ENCODE measurements around the gene TMEM26. TPM values are rescaled to one million over a fixed set of nuclear protein-coding genes. Genes with fewer than 3 reads are reported as not detected.

TMEM26 gene
- total RNA-seq, 4 donors from 2014 or later: not detected

DNA sequence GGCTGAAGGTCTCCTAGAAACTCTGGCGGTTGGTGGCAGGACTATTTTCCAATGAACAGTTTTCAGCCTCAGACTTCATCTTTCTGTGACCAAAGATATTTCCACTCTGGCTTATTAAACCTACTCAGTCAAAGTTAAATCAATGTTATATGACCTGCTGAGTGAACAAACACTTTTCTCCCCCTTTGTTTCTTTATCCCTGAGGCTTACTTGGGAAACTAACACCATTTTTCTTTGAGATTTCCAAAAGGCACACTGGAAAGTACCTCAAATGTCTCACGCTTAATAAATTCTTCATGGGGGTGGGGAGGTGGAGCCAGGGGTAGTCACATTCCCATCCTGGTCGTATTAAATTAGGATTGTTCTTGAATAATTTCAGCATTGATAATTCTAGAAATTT is 1.8 kb downstream of the TMEM26 start:
- Histone ChIP-seq H3K9me3 (no peaks in the 10 kb centered on the region), H3K36me3 (no peaks in the 10 kb centered on the region), H3K27me3 (peaks cover 23% of the 10 kb centered on the region), H3K4me1 (peaks cover 17% of the 10 kb centered on the region), H3K4me3 (no peak overlapping the region), H3K27ac (no peak overlapping the region)
- TF ChIP-seq, protein P1, sequence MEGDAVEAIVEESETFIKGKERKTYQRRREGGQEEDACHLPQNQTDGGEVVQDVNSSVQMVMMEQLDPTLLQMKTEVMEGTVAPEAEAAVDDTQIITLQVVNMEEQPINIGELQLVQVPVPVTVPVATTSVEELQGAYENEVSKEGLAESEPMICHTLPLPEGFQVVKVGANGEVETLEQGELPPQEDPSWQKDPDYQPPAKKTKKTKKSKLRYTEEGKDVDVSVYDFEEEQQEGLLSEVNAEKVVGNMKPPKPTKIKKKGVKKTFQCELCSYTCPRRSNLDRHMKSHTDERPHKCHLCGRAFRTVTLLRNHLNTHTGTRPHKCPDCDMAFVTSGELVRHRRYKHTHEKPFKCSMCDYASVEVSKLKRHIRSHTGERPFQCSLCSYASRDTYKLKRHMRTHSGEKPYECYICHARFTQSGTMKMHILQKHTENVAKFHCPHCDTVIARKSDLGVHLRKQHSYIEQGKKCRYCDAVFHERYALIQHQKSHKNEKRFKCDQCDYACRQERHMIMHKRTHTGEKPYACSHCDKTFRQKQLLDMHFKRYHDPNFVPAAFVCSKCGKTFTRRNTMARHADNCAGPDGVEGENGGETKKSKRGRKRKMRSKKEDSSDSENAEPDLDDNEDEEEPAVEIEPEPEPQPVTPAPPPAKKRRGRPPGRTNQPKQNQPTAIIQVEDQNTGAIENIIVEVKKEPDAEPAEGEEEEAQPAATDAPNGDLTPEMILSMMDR (IDR thresholded peaks at IDR 0.05): no peak
- TF ChIP-seq POLR2AphosphoS5 (IDR thresholded peaks at IDR 0.05) (no peak), POLR2A (IDR thresholded peaks at IDR 0.05) (no peak), EP300 (IDR thresholded peaks at IDR 0.05) (no peak)
- no peak for DNase-seq (ENCODE audit: low spot score in 2 of 2)
- WGBS: 85% methylated on average over 3 of the region's 3 CpGs

DNA sequence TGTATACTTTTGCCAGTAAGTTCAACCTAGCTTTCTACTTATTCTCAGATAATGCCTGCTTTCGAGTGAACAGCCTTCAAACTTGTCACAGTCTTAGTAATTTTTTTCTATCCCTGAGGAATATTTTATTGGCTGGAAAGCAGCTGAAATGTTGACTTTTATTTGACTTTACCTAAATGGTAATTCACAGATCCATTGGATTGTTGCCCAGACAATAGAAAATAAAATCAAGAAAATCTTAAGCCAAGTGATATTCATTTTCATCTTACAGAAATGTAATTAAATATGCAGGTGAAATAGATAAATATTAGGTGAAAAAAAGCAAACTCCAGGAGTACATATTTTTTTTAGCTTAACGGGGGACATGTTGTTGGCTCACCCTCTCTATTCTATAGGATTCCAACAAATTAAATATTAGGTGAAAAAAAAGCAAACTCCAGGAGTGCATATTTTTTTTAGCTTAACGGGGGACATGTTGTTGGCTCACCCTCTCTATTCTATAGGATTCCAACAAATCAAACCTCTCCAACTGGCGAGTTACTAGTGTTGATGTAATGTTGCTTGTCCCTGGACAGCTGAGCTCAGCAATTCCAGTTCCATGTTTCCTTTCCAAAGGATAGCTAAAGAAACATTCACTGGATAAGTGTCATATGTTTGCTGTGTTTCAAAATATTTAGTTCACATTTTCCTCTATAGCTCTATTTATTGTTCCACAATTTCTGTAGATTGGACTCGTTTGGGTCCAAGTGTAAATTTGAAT is 4.2 kb downstream of the TMEM26 start:
- Histone ChIP-seq H3K9me3 (no peaks in the 10 kb centered on the region), H3K36me3 (no peaks in the 10 kb centered on the region), H3K27ac (no peak overlapping the region), H3K27me3 (peaks cover 23% of the 10 kb centered on the region), H3K4me1 (peaks cover 17% of the 10 kb centered on the region), H3K4me3 (no peak overlapping the region)
- no peak for DNase-seq (ENCODE audit: low spot score in 2 of 2)
- 62% methylated on average over 5 of the region's 5 CpGs for WGBS
- no peak for TF ChIP-seq EP300 (IDR thresholded peaks at IDR 0.05)
- no peak for TF ChIP-seq POLR2AphosphoS5 (IDR thresholded peaks at IDR 0.05)
- no peak for TF ChIP-seq POLR2A (IDR thresholded peaks at IDR 0.05)
- TF ChIP-seq, protein P1 (IDR thresholded peaks at IDR 0.05): no peak

DNA sequence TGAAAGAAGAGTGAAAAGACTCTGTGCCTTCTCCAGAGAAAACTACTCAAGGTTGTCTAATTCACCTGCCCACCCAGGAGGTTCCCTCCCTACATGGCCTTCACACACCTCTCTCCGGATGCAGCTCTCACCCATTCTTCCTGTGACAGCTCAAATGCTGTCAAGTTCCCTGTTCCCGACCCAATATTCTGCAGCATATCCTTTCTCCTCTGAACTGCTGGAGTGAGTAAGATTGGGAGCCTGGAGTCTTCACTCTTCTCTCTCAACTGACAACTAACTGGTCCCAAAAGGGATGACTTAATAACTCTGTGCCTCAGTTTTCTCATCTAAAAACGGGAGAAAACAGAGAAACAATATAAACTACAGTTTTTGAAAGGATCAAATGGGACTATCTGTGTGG is 5.1 kb downstream of the TMEM26 start:
- 89% methylated on average over 3 of the region's 3 CpGs for WGBS
- Histone ChIP-seq H3K36me3 (no peaks in the 10 kb centered on the region), H3K9me3 (no peaks in the 10 kb centered on the region), H3K4me3 (no peak overlapping the region), H3K27me3 (peaks cover 18% of the 10 kb centered on the region), H3K27ac (no peak overlapping the region), H3K4me1 (peaks cover 13% of the 10 kb centered on the region)
- TF ChIP-seq POLR2A (IDR thresholded peaks at IDR 0.05) (no peak), POLR2AphosphoS5 (IDR thresholded peaks at IDR 0.05) (no peak), EP300 (IDR thresholded peaks at IDR 0.05) (no peak)
- TF ChIP-seq, protein P1 (IDR thresholded peaks at IDR 0.05): no peak
- no peak for DNase-seq (ENCODE audit: low spot score in 2 of 2)

DNA sequence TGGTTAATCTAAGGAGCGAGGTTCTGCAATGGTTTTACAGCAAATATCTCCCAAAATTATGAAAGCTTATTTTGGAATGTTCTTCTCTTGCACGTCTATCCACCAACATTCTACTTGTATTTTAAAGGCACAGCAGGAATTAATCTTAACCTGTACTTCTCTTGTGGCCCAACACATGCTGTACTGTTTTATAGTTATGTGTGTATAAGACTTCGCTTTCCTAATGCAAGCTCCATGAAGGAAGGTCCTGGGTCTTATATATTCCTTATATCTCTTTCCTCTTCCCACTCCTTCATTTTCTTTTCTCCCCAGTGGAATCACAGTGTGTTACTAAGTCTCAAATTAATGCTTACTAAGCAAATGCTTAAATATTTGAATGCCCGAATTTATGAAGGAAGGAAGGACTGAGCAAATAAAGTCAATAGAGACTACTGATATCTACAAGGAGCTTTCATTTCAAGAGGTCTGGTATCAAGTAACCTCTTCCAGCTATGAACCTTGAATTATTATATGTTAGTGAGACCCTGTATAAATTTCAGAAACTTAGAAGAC is 14.0 kb downstream of the TMEM26 start:
- TF ChIP-seq POLR2A (IDR thresholded peaks at IDR 0.05): no peak
- TF ChIP-seq, protein P1 (IDR thresholded peaks at IDR 0.05): no peak
- DNase-seq (ENCODE audit: low spot score in 2 of 2): no peak
- Histone ChIP-seq H3K9me3 (no peaks in the 10 kb centered on the region), H3K27me3 (no peaks in the 10 kb centered on the region), H3K36me3 (no peaks in the 10 kb centered on the region), H3K4me3 (no peak overlapping the region), H3K27ac (no peak overlapping the region), H3K4me1 (no peaks in the 10 kb centered on the region)
- 74% methylated on average over 4 of the region's 4 CpGs for WGBS

DNA sequence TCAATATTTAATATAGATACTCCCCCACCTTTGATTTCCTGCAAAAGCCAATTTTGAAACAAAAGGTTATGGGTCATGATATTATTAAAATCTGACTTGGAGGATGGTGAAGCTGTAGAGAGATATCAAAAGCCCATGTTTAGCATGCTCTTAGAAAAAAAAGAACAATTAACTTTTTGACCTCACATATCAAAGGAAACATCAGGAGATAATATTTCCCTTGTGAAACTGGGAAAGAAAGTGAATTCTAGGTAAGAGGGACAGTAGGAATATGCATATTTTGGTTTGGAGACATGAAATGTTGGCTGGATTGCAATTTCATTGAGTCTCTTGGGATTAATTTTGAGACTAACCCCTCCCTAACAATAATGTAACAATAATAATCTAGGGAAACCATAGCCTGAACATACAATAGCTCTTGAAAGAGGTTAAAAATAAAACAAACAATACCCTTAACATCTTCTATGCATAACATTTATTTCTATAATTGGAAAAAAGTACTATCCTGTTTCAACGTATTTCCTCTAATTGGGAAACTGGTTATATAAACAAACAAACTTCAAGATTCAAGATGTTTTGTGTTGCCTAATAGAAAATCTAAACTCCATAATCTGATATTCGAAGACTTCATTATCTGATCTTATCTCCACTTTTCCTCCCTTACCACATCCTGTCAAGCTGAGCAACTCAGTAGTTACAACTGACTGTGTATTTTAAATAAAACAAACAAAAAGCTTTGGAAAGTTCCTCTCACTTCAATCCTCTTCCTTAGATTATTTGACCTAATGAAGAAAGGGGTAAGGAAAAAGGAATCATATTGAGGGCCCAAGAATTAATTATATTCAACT is 14.8 kb downstream of the TMEM26 start:
- TF ChIP-seq, protein P1 (IDR thresholded peaks at IDR 0.05): no peak
- TF ChIP-seq EP300 (IDR thresholded peaks at IDR 0.05) (no peak), POLR2AphosphoS5 (IDR thresholded peaks at IDR 0.05) (no peak), POLR2A (IDR thresholded peaks at IDR 0.05) (no peak)
- no peak for DNase-seq (ENCODE audit: low spot score in 2 of 2)
- Histone ChIP-seq H3K4me3 (no peak overlapping the region), H3K27ac (no peak overlapping the region), H3K4me1 (no peaks in the 10 kb centered on the region), H3K27me3 (no peaks in the 10 kb centered on the region), H3K9me3 (no peaks in the 10 kb centered on the region), H3K36me3 (no peaks in the 10 kb centered on the region)
- 27% methylated on average over 2 of the region's 2 CpGs for WGBS

Data from suprapubic skin (tissue), 4 donors.